NCI-H146 (cell line): ENCODE measurements around the gene ZMYM3.

ENCODE experiments used
- DNase-seq: peaks from one replicate; lab custom pipeline; 2025; lab: John Stamatoyannopoulos, UW

The ZMYM3 gene

GRCh38 chrX:71253253-71254091 lies 468 bp downstream of the ZMYM3 start:
- peak; percentile 49 for DNase-seq

- no peak for DNase-seq
Observed at GRCh38 chrX:71252221-71252620, 1.7 kb downstream of the ZMYM3 start.

GRCh38 chrX:71251466-71251973 lies 2.4 kb downstream of the ZMYM3 start:
- no peak for DNase-seq

GRCh38 chrX:71250841-71251240 lies 3.1 kb downstream of the ZMYM3 start:
- no peak for DNase-seq

- DNase-seq, result no peak
Observed at GRCh38 chrX:71245159-71245558, 8.8 kb downstream of the ZMYM3 start.

- no peak for DNase-seq
Observed at GRCh38 chrX:71244359-71245128, 9.4 kb downstream of the ZMYM3 start.

- DNase-seq, result no peak
Observed at GRCh38 chrX:71241301-71241700, 12.6 kb downstream of the ZMYM3 start.

GRCh38 chrX:71239781-71240180 lies 14.2 kb downstream of the ZMYM3 start:
- DNase-seq, result no peak

GRCh38 chrX:71236836-71237235 lies 17.1 kb downstream of the ZMYM3 start:
- DNase-seq, result no peak

GRCh38 chrX:71235482-71235881 lies 18.5 kb downstream of the ZMYM3 start:
- no peak for DNase-seq

- peak; percentile 8 for DNase-seq
Observed at GRCh38 chrX:71228063-71228642, 25.8 kb downstream of the ZMYM3 start.

GRCh38 chrX:71227370-71228062 lies 26.4 kb downstream of the ZMYM3 start:
- DNase-seq, result no peak

- no peak for DNase-seq
Observed at GRCh38 chrX:71225676-71226075, 28.3 kb downstream of the ZMYM3 start.

- DNase-seq, result no peak
Observed at GRCh38 chrX:71225009-71225408, 28.9 kb downstream of the ZMYM3 start.

- DNase-seq, result no peak
Observed at GRCh38 chrX:71224098-71224708, 29.7 kb downstream of the ZMYM3 start.

GRCh38 chrX:71222929-71223328 lies 31.0 kb downstream of the ZMYM3 start, which contains the start of gene GJB1:
GJB1 (plus strand) TSS chrX:71223224; CDS start chrX:71223708, 484 bp downstream.
- no peak for DNase-seq

GRCh38 chrX:71221145-71221544 lies 32.8 kb downstream of the ZMYM3 start:
- no peak for DNase-seq

GRCh38 chrX:71217298-71217697 lies 36.6 kb downstream of the ZMYM3 start:
- DNase-seq, result no peak

- peak; percentile 97 for DNase-seq
Observed at GRCh38 chrX:71216485-71216884, 37.5 kb downstream of the ZMYM3 start.

GRCh38 chrX:71215338-71215912 lies 38.5 kb downstream of the ZMYM3 start:
- DNase-seq, result peak; percentile 28
